OCI-LY1 (cell line): ENCODE data around the gene GPR39.

Source experiments
- CTCF ChIP-seq: fragments of 200-600 bp; sonication (generic), shearing (Covaris generic); IDR thresholded peaks from 2 replicates; pipeline ENCODE4 v1.5.1; 2017; ENCODE audit warnings: mild to moderate bottlenecking, antibody characterized with exemption, low read length, moderate library complexity, mixed read lengths
- EZH2 ChIP-seq: fragments of 200-600 bp; sonication (generic), shearing (Covaris generic); IDR thresholded peaks from 2 replicates; pipeline ENCODE4 v1.8.0; 2017; ENCODE audit warnings: borderline replicate concordance, mixed run types, mild to moderate bottlenecking, antibody characterized with exemption, low read length, moderate library complexity, mixed read lengths

- TF ChIP-seq CTCF (no peak), EZH2 (no peak)
Observed at GRCh38 chr2:132460781-132461180, 44.2 kb downstream of the GPR39 start.
